ENCODE data around the gene BRCA1.

DNA sequence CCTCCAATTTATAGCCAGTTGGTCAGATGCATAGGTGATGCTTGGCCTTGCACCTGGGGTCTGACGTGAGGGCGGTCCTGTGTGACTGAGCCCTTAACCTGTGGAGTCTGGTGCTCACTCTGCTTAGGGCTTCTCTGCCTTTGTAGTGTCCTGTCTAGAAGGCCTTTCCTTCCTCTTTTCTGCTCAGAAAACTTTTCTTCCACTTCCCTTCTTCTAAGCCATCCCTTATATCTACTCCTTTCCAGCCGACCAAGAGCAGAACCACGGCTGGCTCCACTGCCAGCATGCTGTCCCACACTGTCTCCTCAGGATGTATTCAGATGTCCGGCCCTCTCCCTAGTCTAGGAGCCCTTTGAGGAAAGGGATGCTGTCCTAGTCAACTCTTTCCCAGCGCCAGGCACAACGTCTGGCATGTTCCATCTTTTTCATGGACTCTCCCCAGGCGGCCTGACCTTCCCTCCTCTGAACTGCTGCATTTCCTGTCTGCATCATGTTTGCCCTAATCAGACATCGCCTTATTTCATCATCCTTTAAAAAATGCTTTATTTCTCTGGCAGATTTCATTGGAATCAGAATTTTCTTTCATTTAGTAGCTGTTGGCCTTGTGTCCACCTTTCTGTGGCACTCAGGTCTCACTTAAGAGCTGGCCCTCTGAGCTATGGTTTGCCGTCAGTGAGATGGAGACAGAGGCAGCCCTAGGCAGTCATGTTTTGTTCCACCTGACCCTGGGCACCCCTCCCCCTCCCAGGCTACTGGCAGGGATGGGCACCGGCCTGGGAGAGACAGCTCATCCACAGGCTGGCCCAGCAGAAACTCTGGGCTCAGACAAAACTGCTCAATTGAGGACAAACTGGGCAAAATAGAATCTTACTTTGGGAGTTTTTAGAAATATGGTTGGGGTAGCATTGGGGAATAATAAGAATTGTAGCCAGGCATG lies 15.5 kb upstream of the BRCA1 start:
- TF ChIP-seq CTCF (IDR thresholded peaks at IDR 0.05) (no peak), POLR2A (IDR thresholded peaks at IDR 0.05) (no peak)

Measured in adrenal gland (tissue), 5 donors.